Activated B cell treated with CpG ODN at 0.5 μM for 24 hours (primary cell): Measurements from ENCODE around the gene RB1. TPM values are rescaled to one million over a fixed set of nuclear protein-coding genes. Genes with fewer than 3 reads are reported as not detected.

Experiments used
- ATAC-seq: fragments of 200-7000 bp; cut with Tn5 transposase; one replicate; pipeline ENCODE4 v1.10.0; 2021; ENCODE audit warnings: low read depth, mild to moderate bottlenecking, moderate library complexity
- CTCF ChIA-PET: fragments of 350-600 bp; sonication (Branson Sonifier 250); formaldehyde crosslinking; loops from one replicate; lab custom pipeline; 2021; ENCODE audit warnings: antibody characterized with exemption; lab: Charles Lee
- POLR2A ChIA-PET: fragments of 350-600 bp; sonication (Branson Sonifier 250); formaldehyde crosslinking; loops from one replicate; lab custom pipeline; 2021; ENCODE audit warnings: antibody characterized with exemption; lab: Charles Lee
- DNase-seq: peaks from one replicate; pipeline ENCODE4 v3.0.0; 2022
- H3K27ac Mint-ChIP-seq: one replicate; pipeline ENCODE4 v1.8.0; 2020; ENCODE audit warnings: mixed read lengths
- H3K27me3 Mint-ChIP-seq: one replicate; pipeline ENCODE4 v1.8.0; 2021; ENCODE audit warnings: mixed read lengths
- H3K36me3 Mint-ChIP-seq: one replicate; pipeline ENCODE4 v1.8.0; 2021; ENCODE audit warnings: low read depth, mixed read lengths
- H3K4me1 Mint-ChIP-seq: one replicate; pipeline ENCODE4 v1.8.0; 2021; ENCODE audit warnings: mixed read lengths
- H3K4me3 Mint-ChIP-seq: one replicate; pipeline ENCODE4 v1.8.0; 2020; ENCODE audit warnings: mild to moderate bottlenecking, mixed read lengths
- H3K9me3 Mint-ChIP-seq: one replicate; pipeline ENCODE4 v1.8.0; 2020; ENCODE audit warnings: mixed read lengths
- intact Hi-C: fragments of 100-400 bp; cut with micrococcal nuclease; formaldehyde crosslinking; loops from one replicate; pipeline ENCODE4 v1.15.1; 2024
- total RNA-seq: library from RNA; stranded (reverse); gene quantifications from 2 replicates; pipeline ENCODE4 v1.2.3, GENCODE V29; 2022
- TF ChIP-seq, protein P1 (sequence below): fragments of 200-600 bp; IDR thresholded peaks from one replicate; pipeline ENCODE4 v1.8.0; 2022; ENCODE audit warnings: antibody characterized with exemption, mild to moderate bottlenecking

The RB1 gene
- total RNA-seq, 1 donor from 2014 or later = 70.5 TPM

- intact Hi-C loops = loop anchor here (5.0 kb wide), 2 partner anchors 85 to 190 kb away; partner anchors contain the start of gene ITM2B
- H3K4me1 Mint-ChIP-seq = peaks cover 57% of the 10 kb centered on the region
- ATAC-seq = no peak
- peaks cover 7% of the 10 kb centered on the region for H3K9me3 Mint-ChIP-seq
- H3K27me3 Mint-ChIP-seq = no peaks in the 10 kb centered on the region
- peak overlapping the region; percentile 24 for H3K27ac Mint-ChIP-seq
- TF ChIP-seq, protein P1, sequence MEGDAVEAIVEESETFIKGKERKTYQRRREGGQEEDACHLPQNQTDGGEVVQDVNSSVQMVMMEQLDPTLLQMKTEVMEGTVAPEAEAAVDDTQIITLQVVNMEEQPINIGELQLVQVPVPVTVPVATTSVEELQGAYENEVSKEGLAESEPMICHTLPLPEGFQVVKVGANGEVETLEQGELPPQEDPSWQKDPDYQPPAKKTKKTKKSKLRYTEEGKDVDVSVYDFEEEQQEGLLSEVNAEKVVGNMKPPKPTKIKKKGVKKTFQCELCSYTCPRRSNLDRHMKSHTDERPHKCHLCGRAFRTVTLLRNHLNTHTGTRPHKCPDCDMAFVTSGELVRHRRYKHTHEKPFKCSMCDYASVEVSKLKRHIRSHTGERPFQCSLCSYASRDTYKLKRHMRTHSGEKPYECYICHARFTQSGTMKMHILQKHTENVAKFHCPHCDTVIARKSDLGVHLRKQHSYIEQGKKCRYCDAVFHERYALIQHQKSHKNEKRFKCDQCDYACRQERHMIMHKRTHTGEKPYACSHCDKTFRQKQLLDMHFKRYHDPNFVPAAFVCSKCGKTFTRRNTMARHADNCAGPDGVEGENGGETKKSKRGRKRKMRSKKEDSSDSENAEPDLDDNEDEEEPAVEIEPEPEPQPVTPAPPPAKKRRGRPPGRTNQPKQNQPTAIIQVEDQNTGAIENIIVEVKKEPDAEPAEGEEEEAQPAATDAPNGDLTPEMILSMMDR = no peak
- ChIA-PET POLR2A (interaction anchor here (0.7 to 5.4 kb wide), 4 partner anchors 8 to 176 kb away, joined by 4 to 55 read pairs (median 10); partner anchors contain the start of gene RB1), CTCF (interaction anchor here (1.6 kb wide), 1 partner anchor 17 kb away, joined by 4 read pairs; no protein-coding TSS in a partner anchor)
- H3K4me3 Mint-ChIP-seq = peak overlapping the region; percentile 81
- DNase-seq = no peak
- H3K36me3 Mint-ChIP-seq = peaks cover 76% of the 10 kb centered on the region
Observed at GRCh38 chr13:48317511-48318376, 14.2 kb downstream of the RB1 start.

- H3K9me3 Mint-ChIP-seq = peaks cover 8% of the 10 kb centered on the region
- peaks cover 74% of the 10 kb centered on the region for H3K36me3 Mint-ChIP-seq
- POLR2A ChIA-PET = interaction anchor here (0.7 to 5.4 kb wide), 4 partner anchors 8 to 177 kb away, joined by 4 to 55 read pairs (median 10); partner anchors contain the start of gene RB1
- DNase-seq = no peak
- H3K27ac Mint-ChIP-seq = peak overlapping the region; percentile 24
- ATAC-seq = no peak
- intact Hi-C loops = loop anchor here (5.0 kb wide), 2 partner anchors 86 to 191 kb away; partner anchors contain the start of gene ITM2B
- TF ChIP-seq, protein P1 = no peak
- H3K27me3 Mint-ChIP-seq = no peaks in the 10 kb centered on the region
- CTCF ChIA-PET = interaction anchor here (1.6 kb wide), 1 partner anchor 16 kb away, joined by 4 read pairs; no protein-coding TSS in a partner anchor
- peaks cover 50% of the 10 kb centered on the region for H3K4me1 Mint-ChIP-seq
- H3K4me3 Mint-ChIP-seq = peak overlapping the region; percentile 81
Observed at GRCh38 chr13:48318377-48318811, 14.8 kb downstream of the RB1 start.

GRCh38 chr13:48318821-48319511 lies 15.4 kb downstream of the RB1 start:
- ChIA-PET CTCF (interaction anchor here (1.6 kb wide), 1 partner anchor 15 kb away, joined by 4 read pairs; no protein-coding TSS in a partner anchor), POLR2A (interaction anchor here (0.8 to 5.4 kb wide), 6 partner anchors 9 to 224 kb away, joined by 3 to 55 read pairs (median 4); partner anchors contain the start of genes MED4 and RB1)
- TF ChIP-seq, protein P1 = no peak
- Mint-ChIP-seq H3K27ac (no peak overlapping the region), H3K27me3 (no peaks in the 10 kb centered on the region), H3K36me3 (peaks cover 72% of the 10 kb centered on the region), H3K4me1 (peaks cover 48% of the 10 kb centered on the region), H3K4me3 (peak overlapping the region; percentile 81), H3K9me3 (peaks cover 6% of the 10 kb centered on the region)
- no peak for DNase-seq
- peak; percentile 29 for ATAC-seq
- intact Hi-C loops = loop anchor here (1.0 to 5.0 kb wide), 3 partner anchors 15 to 192 kb away; partner anchors contain the start of gene ITM2B

DNA sequence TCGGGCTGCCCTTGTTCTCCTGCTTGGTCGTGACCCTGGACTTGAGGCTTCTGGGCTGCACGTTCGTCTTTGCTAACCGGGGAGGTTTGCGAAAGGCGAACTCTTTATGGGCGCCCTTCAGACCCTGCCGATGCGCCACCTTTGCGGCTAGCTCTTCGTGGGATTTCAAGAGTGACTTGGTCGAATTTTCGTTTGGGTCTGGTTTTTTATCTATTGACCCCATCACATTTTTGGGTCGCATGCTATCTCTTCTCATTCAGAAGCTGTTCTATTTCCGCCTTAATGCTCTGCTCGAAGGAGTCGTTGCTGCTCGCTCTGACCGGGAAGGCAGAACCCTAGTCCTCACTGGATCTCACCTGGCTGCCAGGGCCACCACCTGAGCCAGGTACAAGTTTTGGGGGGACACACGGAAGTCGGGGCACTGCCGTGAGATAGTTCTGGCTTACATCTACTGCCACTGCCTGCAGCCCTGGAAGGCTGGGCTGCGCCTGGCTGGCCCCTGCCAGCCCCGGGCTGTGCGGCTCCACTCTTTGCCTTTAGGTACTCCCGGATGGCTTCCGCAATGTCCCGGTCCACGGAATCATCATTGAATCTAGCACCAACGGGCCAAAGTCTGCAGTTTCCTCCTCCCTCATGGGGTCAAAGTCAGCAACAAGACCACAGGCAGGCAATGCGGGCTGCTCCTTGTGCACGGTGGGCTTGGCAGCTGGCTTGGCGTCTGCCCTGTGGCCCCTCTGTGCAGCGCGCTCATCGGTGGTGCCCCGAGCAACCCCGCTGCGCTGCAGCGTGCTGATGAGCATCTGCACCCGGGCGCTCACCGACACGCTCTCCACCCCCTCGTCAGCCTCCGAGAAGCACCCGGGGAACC lies 16.2 kb downstream of the RB1 start:
- intact Hi-C loops = loop anchor here (1.0 to 5.0 kb wide), 4 partner anchors 15 to 261 kb away; partner anchors contain the start of gene ITM2B
- no peaks in the 10 kb centered on the region for H3K27me3 Mint-ChIP-seq
- ChIA-PET POLR2A (interaction anchor here (0.8 to 5.4 kb wide), 5 partner anchors 10 to 225 kb away, joined by 3 to 55 read pairs (median 3); partner anchors contain the start of genes MED4 and RB1), CTCF (no interaction called here)
- H3K27ac Mint-ChIP-seq = no peak overlapping the region
- peaks cover 75% of the 10 kb centered on the region for H3K36me3 Mint-ChIP-seq
- peaks cover 5% of the 10 kb centered on the region for H3K9me3 Mint-ChIP-seq
- H3K4me3 Mint-ChIP-seq = peak overlapping the region; percentile 81
- TF ChIP-seq, protein P1 = no peak
- ATAC-seq (peak; percentile 47), DNase-seq (no peak)
- H3K4me1 Mint-ChIP-seq = peaks cover 50% of the 10 kb centered on the region
